ENCODE measurements around the gene PDE3A. TPM values are rescaled to one million over a fixed set of nuclear protein-coding genes. Genes with fewer than 3 reads are reported as not detected.

The PDE3A gene
- polyA plus RNA-seq, 1 of the 3 experiments (the other 2 are of a cell fraction): 0.67 TPM

GRCh38 chr12:20366776-20367409, 1.4 kb upstream of the PDE3A start (continued):
- TF ChIP-seq MAX (IDR thresholded peaks at IDR 0.05; ENCODE audit: low read depth) (no peak), CHD2 (IDR thresholded peaks at IDR 0.05; ENCODE audit: low read length, partially characterized antibody) (peak; percentile 34), RXRA (IDR thresholded peaks at IDR 0.05; ENCODE audit: borderline replicate concordance, low read depth) (no peak), CTCF (IDR thresholded peaks at IDR 0.05) (no peak), GATA2 (CRISPR knock-in tag; IDR thresholded peaks at IDR 0.05) (peak; percentile 68), TAF1 (IDR thresholded peaks at IDR 0.05; ENCODE audit: borderline replicate concordance, low read depth, low read length) (no peak), FOXJ3 (CRISPR knock-in tag; IDR thresholded peaks at IDR 0.05) (no peak), RFX5 (IDR thresholded peaks at IDR 0.05; ENCODE audit: low read length) (no peak), GABPA (IDR thresholded peaks at IDR 0.05; ENCODE audit: low read depth) (no peak), SMC3 (IDR thresholded peaks at IDR 0.05; ENCODE audit: low read depth, low read length) (no peak)

- peak overlapping the region; percentile 90; the same call in 1 of the 2 replicates for H3K9ac ChIP-seq
- DNase-seq: no peak
- peaks cover 36% of the 10 kb centered on the region for H3K79me2 ChIP-seq (ENCODE audit: insufficient read depth)
- ChIA-PET CTCF (interaction anchor here (0.7 to 2.5 kb wide), 12 partner anchors 8 to 629 kb away, joined by 3 to 9 read pairs (median 4); no protein-coding TSS in a partner anchor), POLR2A (interaction anchor here (0.6 to 2.8 kb wide), 7 partner anchors 98 to 452 kb away, joined by 3 to 19 read pairs (median 3); no protein-coding TSS in a partner anchor)
- 11% methylated on average over 3 of the region's 3 CpGs for WGBS (ENCODE audit: low lambda C conversion rate)
- H3K4me2 ChIP-seq: peak overlapping the region; percentile 93
- peaks cover 8% of the 10 kb centered on the region for H3F3A ChIP-seq (replicated peaks; ENCODE audit: insufficient read depth)
- no peaks in the 10 kb centered on the region for H3K27me3 ChIP-seq (ENCODE audit: insufficient read depth)
- H3K4me3 ChIP-seq (ENCODE audit: low read depth in 2 of 2, low read length in 1 of 2): peak overlapping the region; percentile 90 to 98
- H3K27ac ChIP-seq (ENCODE audit: low read depth in 2 of 2, low read length in 1 of 2): peak overlapping the region; percentile 95 to 96; a peak in 3 of 4 replicates
- peak overlapping the region; percentile 90 for H2AFZ ChIP-seq (ENCODE audit: low read depth)
- H3K9me2 ChIP-seq: no peaks in the 10 kb centered on the region
- no peaks in the 10 kb centered on the region for H3K9me3 ChIP-seq
- H4K20me1 ChIP-seq (ENCODE audit: insufficient read depth): no peaks in the 10 kb centered on the region; the same call in 1 of the 2 replicates
- H3K36me3 ChIP-seq (replicated peaks in 1 of 2; ENCODE audit: control insufficient read depth in 1 of 2, insufficient read depth in 2 of 2, low read length in 1 of 2): no peaks in the 10 kb centered on the region
- peaks cover 0 to 12% of the 10 kb centered on the region in 2 experiments; a peak in 2 of 4 replicates for H3K4me1 ChIP-seq (ENCODE audit: control insufficient read depth in 1 of 2, insufficient read depth in 2 of 2, low read depth in 1 of 2, low read length in 1 of 2)
- TF ChIP-seq PBX3 (IDR thresholded peaks at IDR 0.05) (no peak), MEF2A (IDR thresholded peaks at IDR 0.05; ENCODE audit: borderline replicate concordance, low read depth) (no peak), GABPA (IDR thresholded peaks at IDR 0.05; ENCODE audit: low read depth) (no peak), NFIC (IDR thresholded peaks at IDR 0.05; ENCODE audit: borderline replicate concordance) (no peak), RFX5 (IDR thresholded peaks at IDR 0.05; ENCODE audit: low read length) (no peak), FOXM1 (IDR thresholded peaks at IDR 0.05; ENCODE audit: low read depth) (no peak), USF1 (IDR thresholded peaks at IDR 0.05; ENCODE audit: borderline replicate concordance, low read depth) (no peak), YY1 (IDR thresholded peaks at IDR 0.05; ENCODE audit: low read depth) (no peak), TAF1 (IDR thresholded peaks at IDR 0.05; ENCODE audit: borderline replicate concordance, low read depth, low read length) (no peak), MXI1 (IDR thresholded peaks at IDR 0.05; ENCODE audit: low read depth, low read length) (no peak), RAD21 (IDR thresholded peaks at IDR 0.05; ENCODE audit: low read length) (no peak), SIN3A (IDR thresholded peaks at IDR 0.05; ENCODE audit: borderline replicate concordance, low read depth, low read length) (no peak), NRF1 (IDR thresholded peaks at IDR 0.05; ENCODE audit: low read depth, low read length) (no peak), REST (IDR thresholded peaks at IDR 0.05; ENCODE audit: low read depth, low read length) (no peak)
Observed at GRCh38 chr12:20367583-20368113, 689 bp upstream of the PDE3A start.

Measured in SK-N-SH (cell line).